Measurements from ENCODE around the gene SLC6A1.
A peak's percentile ranks its signal among the peaks of the same experiment; 100 is the strongest.

SLC6A1 gene

GRCh38 chr3:10992017-10992942 lies at the start of gene SLC6A1:
Gene SLC6A1 (plus strand): TSS chr3:10992748. CDS start chr3:11017212, 24,464 bp downstream.
- Histone ChIP-seq H3K4me1 (ENCODE audit: control insufficient read depth in 5 of 5, insufficient read depth in 5 of 5, low read length in 5 of 5) (peaks cover 0 to 15% (median 8%) of the 10 kb centered on the region in 5 donors), H3K36me3 (ENCODE audit: control insufficient read depth in 5 of 5, insufficient read depth in 5 of 5, low read length in 5 of 5) (no peaks in the 10 kb centered on the region), H3K9ac (ENCODE audit: low read length in 5 of 5) (no peak within 1 kb of the TSS), H3K4me3 (ENCODE audit: low read depth in 1 of 5, low read length in 5 of 5) (peak within 1 kb of the TSS; percentile 17 to 67 (median 53)), H3K27me3 (ENCODE audit: control insufficient read depth in 5 of 5, insufficient read depth in 4 of 5, low read length in 5 of 5) (peaks cover 29 to 56% (median 47%) of the 10 kb centered on the region in 5 donors), H3K9me3 (ENCODE audit: control insufficient read depth in 5 of 5, low read length in 5 of 5) (no peaks in the 10 kb centered on the region), H3K27ac (ENCODE audit: low read depth, low read length) (no peak within 1 kb of the TSS)

- Histone ChIP-seq H3K27me3 (ENCODE audit: control insufficient read depth in 5 of 5, insufficient read depth in 4 of 5, low read length in 5 of 5) (peaks cover 0 to 21% (median 10%) of the 10 kb centered on the region in 5 donors), H3K9ac (ENCODE audit: low read length in 5 of 5) (no peak overlapping the region), H3K4me1 (ENCODE audit: control insufficient read depth in 5 of 5, insufficient read depth in 5 of 5, low read length in 5 of 5) (no peaks in the 10 kb centered on the region), H3K9me3 (ENCODE audit: control insufficient read depth in 5 of 5, low read length in 5 of 5) (peaks cover 0 to 8% (median 5%) of the 10 kb centered on the region in 5 donors), H3K36me3 (ENCODE audit: control insufficient read depth in 5 of 5, insufficient read depth in 5 of 5, low read length in 5 of 5) (no peaks in the 10 kb centered on the region), H3K4me3 (ENCODE audit: low read depth in 1 of 5, low read length in 5 of 5) (no peak overlapping the region), H3K27ac (ENCODE audit: low read depth, low read length) (no peak overlapping the region)
These were observed 47.7 kb upstream of the SLC6A1 start for GRCh38 chr3:10944866-10945265.

GRCh38 chr3:10945683-10946287 lies 46.8 kb upstream of the SLC6A1 start:
- no peaks in the 10 kb centered on the region for H3K4me1 ChIP-seq (ENCODE audit: control insufficient read depth in 5 of 5, insufficient read depth in 5 of 5, low read length in 5 of 5)
- no peak overlapping the region for H3K27ac ChIP-seq (ENCODE audit: low read depth, low read length)
- peaks cover 0 to 22% (median 10%) of the 10 kb centered on the region in 5 donors for H3K27me3 ChIP-seq (ENCODE audit: control insufficient read depth in 5 of 5, insufficient read depth in 4 of 5, low read length in 5 of 5)
- peaks cover 0 to 8% (median 5%) of the 10 kb centered on the region in 5 donors for H3K9me3 ChIP-seq (ENCODE audit: control insufficient read depth in 5 of 5, low read length in 5 of 5)
- H3K4me3 ChIP-seq (ENCODE audit: low read depth in 1 of 5, low read length in 5 of 5): no peak overlapping the region
- no peak overlapping the region for H3K9ac ChIP-seq (ENCODE audit: low read length in 5 of 5)
- no peaks in the 10 kb centered on the region for H3K36me3 ChIP-seq (ENCODE audit: control insufficient read depth in 5 of 5, insufficient read depth in 5 of 5, low read length in 5 of 5)

- Histone ChIP-seq H3K4me1 (ENCODE audit: control insufficient read depth in 5 of 5, insufficient read depth in 5 of 5, low read length in 5 of 5) (no peaks in the 10 kb centered on the region), H3K36me3 (ENCODE audit: control insufficient read depth in 5 of 5, insufficient read depth in 5 of 5, low read length in 5 of 5) (no peaks in the 10 kb centered on the region), H3K4me3 (ENCODE audit: low read depth in 1 of 5, low read length in 5 of 5) (no peak overlapping the region), H3K9me3 (ENCODE audit: control insufficient read depth in 5 of 5, low read length in 5 of 5) (peaks cover 0 to 8% (median 5%) of the 10 kb centered on the region in 5 donors), H3K27ac (ENCODE audit: low read depth, low read length) (no peak overlapping the region), H3K27me3 (ENCODE audit: control insufficient read depth in 5 of 5, insufficient read depth in 4 of 5, low read length in 5 of 5) (peaks cover 0 to 22% (median 12%) of the 10 kb centered on the region in 5 donors), H3K9ac (ENCODE audit: low read length in 5 of 5) (no peak overlapping the region)
These were observed 46.0 kb upstream of the SLC6A1 start for GRCh38 chr3:10946526-10946925.

DNA sequence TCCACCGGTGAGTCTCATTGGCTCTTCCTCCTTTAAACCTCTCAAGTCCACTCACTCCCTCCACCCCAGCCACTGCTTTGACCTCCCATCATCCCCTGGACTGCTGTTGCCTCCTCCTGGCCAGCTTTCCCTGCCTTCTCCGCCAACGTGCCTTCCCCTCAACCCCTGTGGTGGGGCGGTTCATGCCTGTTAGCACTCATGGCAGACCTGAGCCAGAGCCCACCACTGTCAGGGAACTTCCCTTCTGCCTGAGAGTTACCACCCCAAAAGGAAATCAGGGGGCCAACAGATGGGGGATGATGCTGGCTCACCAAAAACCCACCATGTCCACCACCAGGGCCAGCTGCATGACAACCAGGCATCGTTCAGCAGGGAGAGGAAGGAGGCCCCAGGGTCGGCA lies 44.2 kb upstream of the SLC6A1 start:
- Histone ChIP-seq H3K27me3 (ENCODE audit: control insufficient read depth in 5 of 5, insufficient read depth in 4 of 5, low read length in 5 of 5) (peaks cover 0 to 27% (median 15%) of the 10 kb centered on the region in 5 donors), H3K9ac (ENCODE audit: low read length in 5 of 5) (no peak overlapping the region), H3K27ac (ENCODE audit: low read depth, low read length) (no peak overlapping the region), H3K36me3 (ENCODE audit: control insufficient read depth in 5 of 5, insufficient read depth in 5 of 5, low read length in 5 of 5) (no peaks in the 10 kb centered on the region), H3K4me3 (ENCODE audit: low read depth in 1 of 5, low read length in 5 of 5) (no peak overlapping the region), H3K4me1 (ENCODE audit: control insufficient read depth in 5 of 5, insufficient read depth in 5 of 5, low read length in 5 of 5) (no peaks in the 10 kb centered on the region), H3K9me3 (ENCODE audit: control insufficient read depth in 5 of 5, low read length in 5 of 5) (no peaks in the 10 kb centered on the region)

- H3K27ac ChIP-seq (ENCODE audit: low read depth, low read length): no peak overlapping the region
- peaks cover 0 to 25% (median 13%) of the 10 kb centered on the region in 5 donors for H3K27me3 ChIP-seq (ENCODE audit: control insufficient read depth in 5 of 5, insufficient read depth in 4 of 5, low read length in 5 of 5)
- no peaks in the 10 kb centered on the region for H3K4me1 ChIP-seq (ENCODE audit: control insufficient read depth in 5 of 5, insufficient read depth in 5 of 5, low read length in 5 of 5)
- H3K9me3 ChIP-seq (ENCODE audit: control insufficient read depth in 5 of 5, low read length in 5 of 5): no peaks in the 10 kb centered on the region
- no peaks in the 10 kb centered on the region for H3K36me3 ChIP-seq (ENCODE audit: control insufficient read depth in 5 of 5, insufficient read depth in 5 of 5, low read length in 5 of 5)
- H3K4me3 ChIP-seq (ENCODE audit: low read depth in 1 of 5, low read length in 5 of 5): no peak overlapping the region
- no peak overlapping the region for H3K9ac ChIP-seq (ENCODE audit: low read length in 5 of 5)
These were observed 43.4 kb upstream of the SLC6A1 start for GRCh38 chr3:10949197-10949596.

- Histone ChIP-seq H3K36me3 (ENCODE audit: control insufficient read depth in 5 of 5, insufficient read depth in 5 of 5, low read length in 5 of 5) (no peaks in the 10 kb centered on the region), H3K4me3 (ENCODE audit: low read depth in 1 of 5, low read length in 5 of 5) (no peak overlapping the region), H3K27ac (ENCODE audit: low read depth, low read length) (no peak overlapping the region), H3K9ac (ENCODE audit: low read length in 5 of 5) (no peak overlapping the region), H3K27me3 (ENCODE audit: control insufficient read depth in 5 of 5, insufficient read depth in 4 of 5, low read length in 5 of 5) (peaks cover 0 to 23% (median 13%) of the 10 kb centered on the region in 5 donors), H3K9me3 (ENCODE audit: control insufficient read depth in 5 of 5, low read length in 5 of 5) (no peaks in the 10 kb centered on the region), H3K4me1 (ENCODE audit: control insufficient read depth in 5 of 5, insufficient read depth in 5 of 5, low read length in 5 of 5) (no peaks in the 10 kb centered on the region)
These were observed 41.9 kb upstream of the SLC6A1 start for GRCh38 chr3:10950476-10951294.

DNA sequence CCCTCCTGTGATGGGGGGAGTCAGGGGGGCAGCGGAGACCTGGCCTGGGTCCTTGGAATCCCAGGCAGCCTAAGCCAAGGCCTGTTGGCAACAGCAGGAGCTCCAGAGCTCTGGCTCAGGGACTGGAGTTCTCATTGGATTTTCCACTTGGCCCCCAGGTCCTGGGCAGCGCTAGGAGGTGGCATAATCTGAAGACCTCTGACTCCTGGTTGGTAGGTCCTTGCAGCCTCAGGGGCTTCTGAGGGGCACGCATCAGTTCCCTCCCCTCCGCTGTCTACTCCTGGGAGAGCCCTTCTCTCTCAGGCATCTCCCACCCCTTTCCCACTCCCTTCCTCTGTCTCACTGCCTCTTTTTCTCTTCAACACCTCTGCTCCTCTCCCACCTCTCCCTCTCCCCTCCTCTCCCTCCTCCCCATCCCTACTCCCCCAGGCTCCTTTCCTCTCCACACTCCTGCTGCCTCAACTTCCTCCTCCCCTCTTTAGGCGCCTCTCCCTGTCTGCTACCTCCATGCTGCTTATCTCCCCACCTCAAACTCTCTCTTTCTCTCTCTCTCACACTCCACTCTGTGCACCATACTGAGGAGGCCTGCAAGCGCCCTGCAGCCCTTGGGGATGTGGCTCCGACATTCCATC lies 41.1 kb upstream of the SLC6A1 start:
- Histone ChIP-seq H3K4me3 (ENCODE audit: low read depth in 1 of 5, low read length in 5 of 5) (no peak overlapping the region), H3K4me1 (ENCODE audit: control insufficient read depth in 5 of 5, insufficient read depth in 5 of 5, low read length in 5 of 5) (peaks cover 0 to 7% (median 5%) of the 10 kb centered on the region in 5 donors), H3K27ac (ENCODE audit: low read depth, low read length) (no peak overlapping the region), H3K27me3 (ENCODE audit: control insufficient read depth in 5 of 5, insufficient read depth in 4 of 5, low read length in 5 of 5) (peaks cover 0 to 20% (median 8%) of the 10 kb centered on the region in 5 donors), H3K36me3 (ENCODE audit: control insufficient read depth in 5 of 5, insufficient read depth in 5 of 5, low read length in 5 of 5) (no peaks in the 10 kb centered on the region), H3K9ac (ENCODE audit: low read length in 5 of 5) (no peak overlapping the region), H3K9me3 (ENCODE audit: control insufficient read depth in 5 of 5, low read length in 5 of 5) (no peaks in the 10 kb centered on the region)

- no peak overlapping the region for H3K9ac ChIP-seq (ENCODE audit: low read length in 5 of 5)
- no peaks in the 10 kb centered on the region for H3K36me3 ChIP-seq (ENCODE audit: control insufficient read depth in 5 of 5, insufficient read depth in 5 of 5, low read length in 5 of 5)
- H3K4me3 ChIP-seq (ENCODE audit: low read depth in 1 of 5, low read length in 5 of 5): no peak overlapping the region
- H3K27me3 ChIP-seq (ENCODE audit: control insufficient read depth in 5 of 5, insufficient read depth in 4 of 5, low read length in 5 of 5): peaks cover 0 to 17% (median 8%) of the 10 kb centered on the region in 5 donors
- H3K9me3 ChIP-seq (ENCODE audit: control insufficient read depth in 5 of 5, low read length in 5 of 5): no peaks in the 10 kb centered on the region
- H3K4me1 ChIP-seq (ENCODE audit: control insufficient read depth in 5 of 5, insufficient read depth in 5 of 5, low read length in 5 of 5): peaks cover 0 to 18% (median 11%) of the 10 kb centered on the region in 5 donors
- H3K27ac ChIP-seq (ENCODE audit: low read depth, low read length): no peak overlapping the region
These were observed 40.0 kb upstream of the SLC6A1 start for GRCh38 chr3:10952525-10952924.

Data from subcutaneous abdominal adipose tissue (tissue), 5 donors.